Measurements from ENCODE around the gene MTCL1. TPM values are rescaled to one million over a fixed set of nuclear protein-coding genes. Genes with fewer than 3 reads are reported as not detected.

The MTCL1 gene
- total and polyA plus RNA-seq, 10 donors = 1.6 to 7.5 (median 3.9) TPM

DNA sequence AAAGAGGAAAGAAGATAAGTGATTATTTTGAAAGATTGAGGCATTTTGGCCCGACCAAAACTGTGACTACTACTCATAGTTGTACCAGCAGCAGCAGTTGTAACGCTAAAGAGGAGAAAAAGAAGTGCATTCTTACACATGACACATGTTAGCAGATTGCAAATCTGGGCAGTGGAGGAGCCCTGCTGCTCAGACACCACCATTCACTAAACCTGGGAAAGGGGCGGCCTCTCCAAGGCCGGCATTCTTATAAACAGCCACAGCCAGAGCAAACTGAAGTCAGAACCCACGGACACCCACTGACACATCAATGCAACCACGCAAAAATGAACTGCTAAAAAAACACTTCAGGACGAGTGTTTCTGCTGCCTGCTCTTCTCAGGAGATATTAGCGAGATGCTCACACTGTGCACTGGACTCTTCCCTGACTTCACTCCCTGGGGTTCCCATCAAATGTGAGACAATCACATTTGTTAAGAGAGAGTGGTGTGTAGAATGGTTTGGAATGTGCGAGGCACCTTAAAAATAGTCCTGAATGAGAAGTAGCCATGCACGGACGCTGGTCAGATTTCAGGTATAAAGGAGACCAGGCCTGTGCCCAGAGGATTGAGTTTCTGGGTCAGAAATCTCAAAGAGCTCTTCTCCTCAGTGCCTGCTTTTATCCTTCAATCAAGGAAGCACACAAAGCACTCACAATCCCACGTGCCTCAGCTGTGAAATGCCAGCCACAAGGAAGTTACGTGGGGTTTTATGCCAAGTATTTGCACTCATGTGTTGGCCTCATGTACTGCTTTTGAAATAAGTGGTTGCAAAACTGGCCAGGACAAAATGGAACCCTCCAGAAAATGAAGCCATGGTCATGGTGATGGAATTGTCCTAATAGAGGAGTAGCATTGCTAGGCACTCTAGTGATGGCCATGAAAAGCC lies 83.4 kb downstream of the MTCL1 start:
- WGBS, 5 donors = 82 to 90% (median 87%) methylated on average over 13 of the region's 13 CpGs
- TF ChIP-seq, protein P1, sequence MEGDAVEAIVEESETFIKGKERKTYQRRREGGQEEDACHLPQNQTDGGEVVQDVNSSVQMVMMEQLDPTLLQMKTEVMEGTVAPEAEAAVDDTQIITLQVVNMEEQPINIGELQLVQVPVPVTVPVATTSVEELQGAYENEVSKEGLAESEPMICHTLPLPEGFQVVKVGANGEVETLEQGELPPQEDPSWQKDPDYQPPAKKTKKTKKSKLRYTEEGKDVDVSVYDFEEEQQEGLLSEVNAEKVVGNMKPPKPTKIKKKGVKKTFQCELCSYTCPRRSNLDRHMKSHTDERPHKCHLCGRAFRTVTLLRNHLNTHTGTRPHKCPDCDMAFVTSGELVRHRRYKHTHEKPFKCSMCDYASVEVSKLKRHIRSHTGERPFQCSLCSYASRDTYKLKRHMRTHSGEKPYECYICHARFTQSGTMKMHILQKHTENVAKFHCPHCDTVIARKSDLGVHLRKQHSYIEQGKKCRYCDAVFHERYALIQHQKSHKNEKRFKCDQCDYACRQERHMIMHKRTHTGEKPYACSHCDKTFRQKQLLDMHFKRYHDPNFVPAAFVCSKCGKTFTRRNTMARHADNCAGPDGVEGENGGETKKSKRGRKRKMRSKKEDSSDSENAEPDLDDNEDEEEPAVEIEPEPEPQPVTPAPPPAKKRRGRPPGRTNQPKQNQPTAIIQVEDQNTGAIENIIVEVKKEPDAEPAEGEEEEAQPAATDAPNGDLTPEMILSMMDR (IDR thresholded peaks at IDR 0.05 in 8 of 11, conservative IDR thresholded peaks at IDR 0.05 in 3 of 11) = no peak
- TF ChIP-seq POLR2AphosphoS5 (IDR thresholded peaks at IDR 0.05) (no peak), POLR2A (IDR thresholded peaks at IDR 0.05) (no peak)
- no peak for DNase-seq
- H3K4me3 ChIP-seq = no peak overlapping the region
- H3K27ac ChIP-seq = no peak overlapping the region
- intact Hi-C loops (cut with DNase I; ENCODE audit: low total_unique reads) = no loop called here
- peaks cover 0 to 8% (median 0%) of the 10 kb centered on the region in 6 donors for H3K4me1 ChIP-seq
- peaks cover 0 to 7% (median 0%) of the 10 kb centered on the region in 7 donors for H3K27me3 ChIP-seq (replicated peaks in 1 of 7)
- no peaks in the 10 kb centered on the region for H3K36me3 ChIP-seq
- no peaks in the 10 kb centered on the region for H3K9me3 ChIP-seq

DNA sequence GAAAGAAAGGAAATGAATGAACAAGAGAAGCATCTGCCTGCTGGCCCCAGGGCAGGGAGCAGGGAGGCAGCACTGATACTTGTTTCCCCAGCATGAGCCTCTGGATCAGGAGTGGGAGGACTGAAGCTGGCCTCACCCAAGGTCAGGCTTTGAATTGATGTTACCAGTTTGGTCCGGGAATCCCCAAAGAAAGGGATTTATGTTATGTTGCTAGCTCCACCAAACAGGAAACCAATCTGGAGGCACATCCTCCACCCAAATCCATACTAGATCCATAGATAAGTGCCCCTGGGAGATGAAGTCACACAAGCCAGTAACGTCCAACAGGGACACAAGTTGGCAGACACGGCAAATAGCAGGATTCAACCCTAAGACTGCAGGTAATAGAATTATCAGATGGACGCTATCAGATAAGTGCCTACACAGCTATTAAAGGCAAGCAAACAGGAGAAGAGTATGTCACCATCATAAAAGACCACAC lies 85.9 kb downstream of the MTCL1 start:
- Histone ChIP-seq H3K27me3 (replicated peaks in 1 of 7) (peaks cover 0 to 6% (median 0%) of the 10 kb centered on the region in 7 donors), H3K4me1 (peaks cover 0 to 8% (median 0%) of the 10 kb centered on the region in 6 donors), H3K27ac (no peak overlapping the region), H3K9me3 (no peaks in the 10 kb centered on the region), H3K36me3 (no peaks in the 10 kb centered on the region), H3K4me3 (no peak overlapping the region)
- 70 to 82% (median 77%) methylated on average over 4 of the region's 4 CpGs for WGBS, 5 donors
- no peak for TF ChIP-seq POLR2AphosphoS5 (IDR thresholded peaks at IDR 0.05)
- TF ChIP-seq, protein P1 (IDR thresholded peaks at IDR 0.05 in 8 of 11, conservative IDR thresholded peaks at IDR 0.05 in 3 of 11) = no peak
- no peak for TF ChIP-seq POLR2A (IDR thresholded peaks at IDR 0.05)
- DNase-seq = no peak
- intact Hi-C loops (cut with DNase I; ENCODE audit: low total_unique reads) = no loop called here

DNA sequence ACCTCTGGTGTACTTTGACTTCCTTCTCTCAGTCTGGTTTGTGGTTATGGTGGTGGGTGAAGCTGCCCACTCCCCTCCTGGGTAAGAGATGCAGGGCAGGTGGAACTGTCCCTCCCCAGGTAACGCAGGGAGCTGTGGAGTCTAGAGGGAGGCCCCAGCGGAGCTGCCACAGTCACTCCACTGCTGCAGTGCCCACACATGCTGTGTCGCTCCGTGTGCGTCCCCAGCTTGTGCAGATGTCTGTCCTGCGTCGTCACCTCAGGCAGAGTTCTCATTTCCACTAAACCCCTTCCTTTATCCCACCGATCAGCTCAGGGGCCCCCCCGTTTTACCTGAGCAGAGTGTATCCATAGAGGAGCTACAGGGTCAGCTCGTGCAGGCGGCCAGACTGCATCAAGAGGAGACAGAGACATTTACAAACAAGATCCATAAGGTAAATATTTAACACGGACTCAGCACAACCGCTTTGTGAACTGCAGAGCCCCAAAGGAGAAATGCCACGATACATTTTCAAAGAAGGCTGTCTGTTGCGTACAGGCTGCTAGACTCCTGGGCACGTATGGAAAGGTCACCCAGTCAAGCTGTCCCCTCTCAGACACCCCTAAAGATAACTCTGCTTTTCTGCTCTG lies 87.4 kb downstream of the MTCL1 start:
- Histone ChIP-seq H3K9me3 (no peaks in the 10 kb centered on the region), H3K36me3 (no peaks in the 10 kb centered on the region), H3K27ac (no peak overlapping the region), H3K4me3 (no peak overlapping the region), H3K27me3 (replicated peaks in 1 of 7) (no peaks in the 10 kb centered on the region), H3K4me1 (no peaks in the 10 kb centered on the region)
- DNase-seq = no peak
- TF ChIP-seq POLR2A (IDR thresholded peaks at IDR 0.05) (no peak), POLR2AphosphoS5 (IDR thresholded peaks at IDR 0.05) (no peak)
- TF ChIP-seq, protein P1 (IDR thresholded peaks at IDR 0.05 in 8 of 11, conservative IDR thresholded peaks at IDR 0.05 in 3 of 11) = no peak
- 89 to 96% (median 91%) methylated on average over 16 of the region's 16 CpGs for WGBS, 5 donors
- intact Hi-C loops (cut with DNase I; ENCODE audit: low total_unique reads) = no loop called here
